ENCODE data around the gene OPN4. TPM values are rescaled to one million over a fixed set of nuclear protein-coding genes. Genes with fewer than 3 reads are reported as not detected.
A peak's percentile ranks its signal among the peaks of the same experiment; 100 is the strongest.

Gene OPN4
- polyA plus RNA-seq, 4 donors: not detected

GRCh38 chr10:86674912-86675311 lies 20.6 kb downstream of the OPN4 start:
- no peak for DNase-seq (ENCODE audit: low read depth in 4 of 4, low spot score in 3 of 4)

- DNase-seq (ENCODE audit: low read depth in 4 of 4, low spot score in 3 of 4): no peak
These were observed 23.0 kb downstream of the OPN4 start for GRCh38 chr10:86677374-86677773.

DNA sequence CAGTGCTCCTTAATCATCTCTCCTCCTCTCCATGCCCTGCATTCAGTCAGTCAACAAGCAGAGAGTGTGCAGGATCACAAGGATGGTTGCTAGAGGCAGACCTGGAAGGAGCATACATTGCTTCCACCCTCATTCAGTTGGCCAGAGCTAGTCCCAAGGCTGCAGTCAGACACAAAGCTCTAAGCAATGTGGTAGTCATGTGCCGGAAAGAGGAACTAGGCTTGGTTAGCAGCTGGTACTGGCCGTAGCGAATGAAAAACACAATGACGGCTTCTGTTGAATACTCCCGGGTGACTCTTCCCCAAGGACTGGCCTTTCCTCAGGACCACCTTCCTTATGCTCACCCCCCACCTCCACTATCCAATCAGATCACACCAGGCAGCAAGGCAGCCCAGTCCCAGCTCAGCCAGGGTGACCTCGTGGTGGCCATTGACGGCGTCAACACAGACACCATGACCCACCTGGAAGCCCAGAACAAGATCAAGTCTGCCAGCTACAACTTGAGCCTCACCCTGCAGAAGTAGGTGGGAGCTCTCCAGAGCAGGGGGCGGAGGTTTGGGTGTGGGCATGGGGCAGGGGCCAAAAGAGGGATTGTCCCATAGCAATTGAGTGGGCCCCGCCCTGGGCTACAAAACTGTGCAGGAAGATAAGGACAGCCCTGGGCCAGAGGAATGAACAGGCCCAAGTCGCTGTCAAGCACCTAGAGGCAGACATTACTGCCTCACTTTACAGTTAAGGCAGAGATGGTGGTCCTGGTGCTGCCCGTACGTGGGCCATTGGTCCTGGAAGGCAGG lies 24.8 kb downstream of the OPN4 start:
- no peak for DNase-seq (ENCODE audit: low read depth in 4 of 4, low spot score in 3 of 4)

- DNase-seq (ENCODE audit: low read depth in 4 of 4, low spot score in 3 of 4): no peak
These were observed 26.7 kb downstream of the OPN4 start for GRCh38 chr10:86681047-86681446.

DNA sequence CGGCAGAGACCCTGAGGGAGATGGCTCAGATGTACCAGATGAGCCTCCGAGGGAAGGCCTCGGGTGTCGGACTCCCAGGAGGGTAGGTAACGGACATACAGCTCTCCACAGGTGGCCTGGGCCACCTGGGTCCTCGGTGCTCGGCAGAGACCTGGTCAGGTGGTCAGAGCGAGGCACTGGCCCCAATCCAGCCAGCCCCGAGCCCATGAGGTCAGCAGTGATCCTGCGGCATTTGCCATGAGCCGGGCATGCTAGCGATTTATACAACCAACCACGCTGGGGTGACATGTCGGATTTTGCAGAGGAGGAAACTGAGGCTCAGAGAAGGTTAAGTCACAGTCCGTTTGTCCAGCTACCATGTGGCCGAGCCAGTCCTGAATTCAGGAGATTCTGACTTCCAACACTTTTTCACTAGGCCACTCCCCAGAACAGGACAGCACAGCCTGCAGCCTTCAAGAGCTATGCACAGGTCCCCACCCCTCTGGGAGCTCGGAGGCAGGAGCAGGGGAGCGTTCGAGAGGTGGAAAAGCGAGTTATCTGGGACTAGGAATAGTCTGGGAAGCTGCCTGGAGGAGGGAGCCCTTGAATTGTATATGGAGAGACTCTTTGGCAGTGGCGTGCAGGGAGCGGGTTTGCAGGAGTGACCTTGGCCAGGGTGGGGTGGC lies 27.5 kb downstream of the OPN4 start:
- DNase-seq (ENCODE audit: low read depth in 4 of 4, low spot score in 3 of 4): no peak

DNA sequence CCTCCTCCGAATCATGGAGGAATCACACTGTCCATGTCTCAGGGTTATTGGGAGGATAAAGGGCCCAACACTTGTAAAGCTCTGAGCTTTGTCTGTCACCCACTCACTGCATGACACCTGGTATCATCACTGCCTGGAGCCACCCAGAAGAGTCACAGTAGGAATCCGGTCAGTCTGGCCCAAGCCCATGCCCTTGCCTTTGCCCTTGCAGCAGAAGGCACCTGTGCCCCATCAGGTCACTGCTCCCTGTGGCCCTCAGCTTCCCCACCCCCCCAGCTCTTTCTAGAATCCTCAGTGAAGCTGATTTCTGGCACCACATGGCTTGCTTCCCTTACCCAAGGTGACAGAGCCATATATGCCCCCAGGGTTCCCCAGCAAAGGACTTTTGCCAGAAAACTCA lies 28.3 kb downstream of the OPN4 start:
- DNase-seq (ENCODE audit: low read depth in 4 of 4, low spot score in 3 of 4): no peak

GRCh38 chr10:86684331-86685097 lies 30.2 kb downstream of the OPN4 start:
- no peak for DNase-seq (ENCODE audit: low read depth in 4 of 4, low spot score in 3 of 4)

GRCh38 chr10:86685416-86685815 lies 31.1 kb downstream of the OPN4 start:
- DNase-seq (ENCODE audit: low read depth in 4 of 4, low spot score in 3 of 4): no peak

DNA sequence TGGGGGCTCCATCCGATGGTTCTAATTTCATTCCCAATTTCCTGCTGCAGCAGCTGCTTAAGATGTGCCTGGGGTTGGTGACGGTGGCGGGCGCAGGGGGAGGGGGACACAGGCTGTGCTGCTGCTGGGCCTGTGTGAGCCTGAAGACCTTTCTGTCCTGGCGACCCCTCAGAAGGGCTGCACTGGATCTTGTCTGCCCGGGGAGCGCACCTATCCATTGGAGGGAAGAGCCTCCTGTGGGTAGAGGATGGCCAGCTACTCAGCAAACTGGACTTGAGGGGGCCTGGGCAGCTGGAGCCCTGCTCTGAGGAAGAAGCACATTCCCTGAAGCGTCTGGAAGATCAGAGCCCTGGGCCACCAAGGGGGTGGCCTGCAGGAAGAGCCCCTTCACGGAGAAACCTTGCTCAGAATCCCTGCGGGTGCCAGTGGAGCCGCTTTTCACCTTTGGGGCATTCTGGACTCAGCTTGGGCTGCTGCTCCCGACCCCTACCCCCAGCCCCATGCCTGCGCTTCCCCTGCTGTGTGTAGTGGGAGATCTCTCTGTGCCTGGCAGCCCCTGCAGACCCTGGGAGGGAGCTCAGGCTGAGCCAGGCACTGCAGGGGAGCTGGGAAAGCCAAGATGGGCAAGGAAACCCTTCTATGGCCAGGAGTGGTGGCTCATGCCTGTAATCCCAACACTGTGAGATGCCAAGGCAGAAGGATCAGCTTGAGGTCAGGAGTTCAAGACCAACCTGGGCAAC lies 31.7 kb downstream of the OPN4 start:
- no peak for DNase-seq (ENCODE audit: low read depth in 4 of 4, low spot score in 3 of 4)

- DNase-seq (ENCODE audit: low read depth in 4 of 4, low spot score in 3 of 4): no peak
These were observed 32.6 kb downstream of the OPN4 start for GRCh38 chr10:86686972-86687371.

DNA sequence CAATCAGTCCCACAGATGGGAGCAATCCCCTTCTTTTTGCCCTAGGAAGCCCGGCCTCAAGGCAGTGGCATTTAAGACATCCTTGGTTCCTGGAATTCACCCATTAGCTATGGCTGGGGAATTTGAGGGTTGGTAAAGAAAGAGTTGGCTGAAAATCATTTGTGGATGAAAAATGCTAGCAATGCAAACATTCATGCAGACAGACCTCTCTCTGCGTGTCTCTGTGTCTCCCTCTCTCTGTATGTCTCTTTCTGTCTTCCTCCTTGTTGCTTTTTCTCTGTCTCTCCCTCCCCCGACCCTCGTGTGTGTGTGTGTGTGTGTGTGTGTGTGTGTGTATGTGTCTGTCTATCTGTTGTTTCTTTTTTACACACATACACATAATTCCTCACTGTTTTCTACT lies 33.4 kb downstream of the OPN4 start:
- no peak for DNase-seq (ENCODE audit: low read depth in 4 of 4, low spot score in 3 of 4)

DNA sequence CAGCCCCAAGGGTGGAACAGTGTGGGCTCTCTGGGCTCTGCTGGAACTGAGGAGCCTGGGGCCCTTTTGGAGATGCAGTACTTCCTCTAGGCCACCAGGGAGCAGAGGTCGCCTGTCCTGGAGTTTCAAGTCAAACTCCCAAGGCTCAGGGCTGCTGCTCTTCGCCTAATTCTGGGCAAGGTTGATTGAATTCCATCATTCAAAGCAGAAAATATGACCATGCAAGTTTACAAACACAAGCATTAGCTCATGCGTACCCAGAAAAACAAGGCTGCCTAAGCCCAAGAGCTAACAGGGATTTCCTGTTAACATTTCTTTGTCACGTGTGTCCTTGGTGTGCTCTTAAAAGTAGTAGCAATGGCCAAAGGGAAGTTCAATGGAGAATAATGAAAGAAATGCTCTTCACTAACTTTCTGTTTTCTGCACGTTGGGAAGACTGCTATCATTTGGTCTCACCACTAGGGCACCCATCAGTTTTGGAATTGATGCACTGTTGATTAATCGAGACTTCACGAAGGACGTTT lies 34.1 kb downstream of the OPN4 start:
- peak in 1 of 4 donors; percentile 40 for DNase-seq (ENCODE audit: low read depth in 4 of 4, low spot score in 3 of 4)

DNA sequence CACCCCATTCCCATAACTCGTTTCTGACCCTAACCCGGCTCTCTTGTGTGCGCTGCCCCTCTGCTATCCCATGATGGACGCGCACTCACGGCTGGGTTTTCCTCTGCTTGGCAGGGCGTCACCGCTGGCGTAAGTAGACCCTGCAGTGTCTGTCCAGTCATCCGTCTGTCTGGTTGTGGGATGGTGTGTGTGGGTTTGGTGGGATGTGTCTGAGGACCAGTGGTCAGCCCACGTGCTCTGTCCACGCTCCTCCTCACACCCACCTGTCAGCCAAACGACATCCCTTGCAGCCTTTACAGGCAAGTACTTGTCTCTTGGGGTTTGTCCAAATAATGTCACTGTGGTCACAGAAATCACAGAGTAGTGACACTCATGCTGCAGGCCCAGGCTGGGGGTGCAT lies 34.8 kb downstream of the OPN4 start:
- DNase-seq (ENCODE audit: low read depth in 4 of 4, low spot score in 3 of 4): no peak

- DNase-seq (ENCODE audit: low read depth in 4 of 4, low spot score in 3 of 4): no peak
These were observed 35.9 kb downstream of the OPN4 start for GRCh38 chr10:86690231-86690630.

GRCh38 chr10:86690657-86691084 lies 36.3 kb downstream of the OPN4 start:
- no peak for DNase-seq (ENCODE audit: low read depth in 4 of 4, low spot score in 3 of 4)

GRCh38 chr10:86691333-86692022 lies 37.1 kb downstream of the OPN4 start:
- DNase-seq (ENCODE audit: low read depth in 4 of 4, low spot score in 3 of 4): no peak

- no peak for DNase-seq (ENCODE audit: low read depth in 4 of 4, low spot score in 3 of 4)
These were observed 37.7 kb downstream of the OPN4 start for GRCh38 chr10:86692023-86692514.

GRCh38 chr10:86692664-86693063 lies 38.3 kb downstream of the OPN4 start:
- DNase-seq (ENCODE audit: low read depth in 4 of 4, low spot score in 3 of 4): no peak

GRCh38 chr10:86693275-86693674 lies 38.9 kb downstream of the OPN4 start:
- no peak for DNase-seq (ENCODE audit: low read depth in 4 of 4, low spot score in 3 of 4)
